ENCODE measurements around the gene C9orf43.
A peak's percentile ranks its signal among the peaks of the same experiment; 100 is the strongest.

The C9orf43 gene

DNA sequence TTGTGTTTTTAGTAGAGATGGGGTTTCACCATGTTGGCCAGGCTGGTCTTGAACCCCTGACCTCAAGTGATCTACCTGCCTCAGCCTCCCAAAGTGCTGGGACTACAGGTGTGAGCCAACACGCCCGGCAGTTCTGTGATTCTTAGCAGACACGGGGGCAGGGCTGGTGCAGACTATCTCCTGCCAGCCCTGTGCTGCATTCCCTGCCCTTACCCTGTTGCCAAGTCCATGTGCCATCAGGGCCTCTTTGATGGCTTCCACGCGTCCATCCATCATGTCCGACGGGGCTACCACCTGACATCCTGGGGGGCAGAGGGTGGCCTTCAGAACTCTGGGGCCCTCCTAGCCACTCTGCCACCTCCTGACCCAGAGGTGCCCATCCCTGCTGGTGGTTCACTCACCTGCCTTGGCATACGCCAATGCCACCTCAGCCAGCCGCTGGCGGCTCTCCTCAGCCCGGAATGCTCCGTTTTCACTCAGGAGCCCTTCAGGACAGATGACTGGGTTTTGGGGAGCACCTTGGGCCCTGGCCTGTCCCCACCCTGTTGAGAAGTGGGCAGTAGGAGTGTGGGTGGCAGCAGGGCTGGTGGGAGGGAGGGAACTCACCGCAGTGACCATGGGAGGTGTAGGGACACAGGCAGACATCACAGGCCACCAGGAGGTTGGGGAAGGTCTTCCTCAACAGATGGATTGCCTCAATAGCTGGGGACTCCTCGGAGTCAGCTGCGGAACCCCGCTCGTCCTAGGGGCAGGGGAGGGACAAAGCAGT, 20.2 kb upstream of the C9orf43 start:
- Histone ChIP-seq H3K4me1 (ENCODE audit: control insufficient read depth in 2 of 2, insufficient read depth in 1 of 2, low read depth in 1 of 2, low read length in 2 of 2) (no peaks in the 10 kb centered on the region), H3K14ac (ENCODE audit: low read length) (no peak overlapping the region), H3K4me3 (ENCODE audit: low read length in 2 of 2) (no peak overlapping the region), H3K4ac (ENCODE audit: low read length) (no peak overlapping the region), H3K79me1 (ENCODE audit: low read depth, low read length) (no peaks in the 10 kb centered on the region), H2BK15ac (ENCODE audit: low read length) (no peak overlapping the region), H3K27me3 (ENCODE audit: control insufficient read depth in 3 of 3, insufficient read depth in 3 of 3, low read depth in 1 of 3, low read length in 3 of 3) (no peaks in the 10 kb centered on the region), H3K9ac (ENCODE audit: low read depth, low read length, poor library complexity) (no peak overlapping the region), H2BK12ac (ENCODE audit: low read length) (no peak overlapping the region), H2AK5ac (ENCODE audit: low read depth, low read length) (no peak overlapping the region), H4K8ac (ENCODE audit: low read depth, low read length) (no peak overlapping the region), H3K9me3 (replicated peaks in 1 of 2; ENCODE audit: control insufficient read depth in 2 of 2, insufficient read depth in 1 of 2, low read depth in 1 of 2, low read length in 2 of 2) (no peaks in the 10 kb centered on the region), H3K4me2 (ENCODE audit: insufficient read depth, low read length, poor library complexity, severe bottlenecking) (no peak overlapping the region), H3K23ac (ENCODE audit: low read depth, low read length, poor library complexity) (no peak overlapping the region), H3K36me3 (replicated peaks in 1 of 2; ENCODE audit: control insufficient read depth in 2 of 2, insufficient read depth in 2 of 2, low read length in 2 of 2) (peaks cover 30 to 78% of the 10 kb centered on the region in 2 donors), H2BK5ac (ENCODE audit: low read length) (no peak overlapping the region), H3K18ac (ENCODE audit: low read length) (no peak overlapping the region), H3K27ac (replicated peaks; ENCODE audit: low read length) (no peak overlapping the region), H4K91ac (ENCODE audit: low read depth, low read length, poor library complexity) (no peak overlapping the region), H2BK120ac (ENCODE audit: low read depth, low read length) (no peak overlapping the region), H2AFZ (ENCODE audit: low read length) (no peak overlapping the region)
- DNase-seq (ENCODE audit: low spot score) = no peak
- no CpG with 5 or more reads among the region's 17 CpGs for WGBS, 2 donors (ENCODE audit: extremely low coverage in 2 of 2, insufficient read length in 2 of 2, insufficient replicate concordance in 1 of 2)

DNA sequence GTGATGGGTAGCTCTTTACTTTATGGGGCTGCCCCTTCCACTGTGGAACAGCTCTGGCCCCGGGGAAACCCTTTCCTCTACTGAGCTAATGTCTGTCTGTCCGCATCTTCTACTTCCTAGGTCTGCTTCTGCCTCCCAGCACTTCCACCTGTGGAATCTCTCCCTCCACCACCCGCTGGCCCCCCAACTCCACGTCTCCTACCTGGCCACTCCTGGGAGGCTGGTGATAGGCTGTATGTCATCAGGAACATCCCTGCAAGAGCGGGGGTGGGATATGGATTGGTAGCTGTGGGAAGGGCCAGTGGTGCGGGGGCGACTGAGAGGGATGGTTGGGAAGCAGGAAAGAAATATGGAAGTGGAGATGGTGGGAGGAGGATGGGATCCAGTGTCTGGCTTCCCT, 18.6 kb upstream of the C9orf43 start:
- no peak overlapping the region for H2AFZ ChIP-seq (ENCODE audit: low read length)
- H3K9me3 ChIP-seq (replicated peaks in 1 of 2; ENCODE audit: control insufficient read depth in 2 of 2, insufficient read depth in 1 of 2, low read depth in 1 of 2, low read length in 2 of 2) = no peaks in the 10 kb centered on the region
- H3K4me3 ChIP-seq (ENCODE audit: low read length in 2 of 2) = no peak overlapping the region
- no peak overlapping the region for H3K4ac ChIP-seq (ENCODE audit: low read length)
- H3K14ac ChIP-seq (ENCODE audit: low read length) = no peak overlapping the region
- H3K18ac ChIP-seq (ENCODE audit: low read length) = no peak overlapping the region
- H3K36me3 ChIP-seq (replicated peaks in 1 of 2; ENCODE audit: control insufficient read depth in 2 of 2, insufficient read depth in 2 of 2, low read length in 2 of 2) = peaks cover 30 to 72% of the 10 kb centered on the region in 2 donors
- no peaks in the 10 kb centered on the region for H3K27me3 ChIP-seq (ENCODE audit: control insufficient read depth in 3 of 3, insufficient read depth in 3 of 3, low read depth in 1 of 3, low read length in 3 of 3)
- no peak overlapping the region for H3K9ac ChIP-seq (ENCODE audit: low read depth, low read length, poor library complexity)
- no peak overlapping the region for H2BK5ac ChIP-seq (ENCODE audit: low read length)
- H2BK15ac ChIP-seq (ENCODE audit: low read length) = no peak overlapping the region
- no peaks in the 10 kb centered on the region for H3K4me1 ChIP-seq (ENCODE audit: control insufficient read depth in 2 of 2, insufficient read depth in 1 of 2, low read depth in 1 of 2, low read length in 2 of 2)
- H4K8ac ChIP-seq (ENCODE audit: low read depth, low read length) = no peak overlapping the region
- H3K4me2 ChIP-seq (ENCODE audit: insufficient read depth, low read length, poor library complexity, severe bottlenecking) = no peak overlapping the region
- H2AK5ac ChIP-seq (ENCODE audit: low read depth, low read length) = no peak overlapping the region
- H3K23ac ChIP-seq (ENCODE audit: low read depth, low read length, poor library complexity) = no peak overlapping the region
- no CpG with 5 or more reads among the region's 7 CpGs for WGBS, 2 donors (ENCODE audit: extremely low coverage in 2 of 2, insufficient read length in 2 of 2, insufficient replicate concordance in 1 of 2)
- no peak for DNase-seq (ENCODE audit: low spot score)
- H2BK12ac ChIP-seq (ENCODE audit: low read length) = no peak overlapping the region
- no peaks in the 10 kb centered on the region for H3K79me1 ChIP-seq (ENCODE audit: low read depth, low read length)
- no peak overlapping the region for H2BK120ac ChIP-seq (ENCODE audit: low read depth, low read length)
- H4K91ac ChIP-seq (ENCODE audit: low read depth, low read length, poor library complexity) = no peak overlapping the region
- H3K27ac ChIP-seq (replicated peaks; ENCODE audit: low read length) = no peak overlapping the region

DNA sequence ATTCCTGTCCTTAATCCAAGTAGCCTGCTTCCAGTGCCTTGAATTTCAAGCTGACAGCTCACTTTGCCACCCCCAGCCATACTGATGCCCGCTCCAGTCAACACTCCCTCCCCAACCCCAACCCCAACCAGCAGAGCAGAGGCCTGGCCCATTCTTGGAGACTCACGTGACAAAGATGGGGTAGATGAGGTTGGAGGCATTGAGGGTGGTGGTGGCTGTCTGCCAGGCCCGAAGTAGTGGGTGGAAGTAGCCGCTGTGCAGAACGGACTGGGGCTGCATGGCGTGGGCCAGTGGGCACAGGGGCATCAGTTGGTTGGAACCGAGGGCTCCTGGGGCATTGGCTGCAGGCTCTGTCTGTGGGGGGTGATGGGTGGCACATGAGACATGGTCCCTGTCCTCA, 17.3 kb upstream of the C9orf43 start:
- WGBS, 2 donors (ENCODE audit: extremely low coverage in 2 of 2, insufficient read length in 2 of 2, insufficient replicate concordance in 1 of 2) = no CpG with 5 or more reads among the region's 7 CpGs
- peaks cover 25 to 59% of the 10 kb centered on the region in 2 donors for H3K36me3 ChIP-seq (replicated peaks in 1 of 2; ENCODE audit: control insufficient read depth in 2 of 2, insufficient read depth in 2 of 2, low read length in 2 of 2)
- no peaks in the 10 kb centered on the region for H3K79me1 ChIP-seq (ENCODE audit: low read depth, low read length)
- H3K27me3 ChIP-seq (ENCODE audit: control insufficient read depth in 3 of 3, insufficient read depth in 3 of 3, low read depth in 1 of 3, low read length in 3 of 3) = no peaks in the 10 kb centered on the region
- H3K4ac ChIP-seq (ENCODE audit: low read length) = no peak overlapping the region
- no peak for DNase-seq (ENCODE audit: low spot score)
- no peak overlapping the region for H3K14ac ChIP-seq (ENCODE audit: low read length)
- H3K27ac ChIP-seq (replicated peaks; ENCODE audit: low read length) = no peak overlapping the region
- H2BK12ac ChIP-seq (ENCODE audit: low read length) = no peak overlapping the region
- H3K18ac ChIP-seq (ENCODE audit: low read length) = no peak overlapping the region
- no peak overlapping the region for H4K8ac ChIP-seq (ENCODE audit: low read depth, low read length)
- no peak overlapping the region for H3K9ac ChIP-seq (ENCODE audit: low read depth, low read length, poor library complexity)
- no peaks in the 10 kb centered on the region for H3K4me1 ChIP-seq (ENCODE audit: control insufficient read depth in 2 of 2, insufficient read depth in 1 of 2, low read depth in 1 of 2, low read length in 2 of 2)
- H4K91ac ChIP-seq (ENCODE audit: low read depth, low read length, poor library complexity) = no peak overlapping the region
- H3K4me2 ChIP-seq (ENCODE audit: insufficient read depth, low read length, poor library complexity, severe bottlenecking) = no peak overlapping the region
- no peak overlapping the region for H3K4me3 ChIP-seq (ENCODE audit: low read length in 2 of 2)
- H2BK5ac ChIP-seq (ENCODE audit: low read length) = no peak overlapping the region
- H3K23ac ChIP-seq (ENCODE audit: low read depth, low read length, poor library complexity) = peak overlapping the region; percentile 38
- no peak overlapping the region for H2BK15ac ChIP-seq (ENCODE audit: low read length)
- H2AFZ ChIP-seq (ENCODE audit: low read length) = no peak overlapping the region
- no peak overlapping the region for H2AK5ac ChIP-seq (ENCODE audit: low read depth, low read length)
- no peak overlapping the region for H2BK120ac ChIP-seq (ENCODE audit: low read depth, low read length)
- H3K9me3 ChIP-seq (replicated peaks in 1 of 2; ENCODE audit: control insufficient read depth in 2 of 2, insufficient read depth in 1 of 2, low read depth in 1 of 2, low read length in 2 of 2) = no peaks in the 10 kb centered on the region

DNA sequence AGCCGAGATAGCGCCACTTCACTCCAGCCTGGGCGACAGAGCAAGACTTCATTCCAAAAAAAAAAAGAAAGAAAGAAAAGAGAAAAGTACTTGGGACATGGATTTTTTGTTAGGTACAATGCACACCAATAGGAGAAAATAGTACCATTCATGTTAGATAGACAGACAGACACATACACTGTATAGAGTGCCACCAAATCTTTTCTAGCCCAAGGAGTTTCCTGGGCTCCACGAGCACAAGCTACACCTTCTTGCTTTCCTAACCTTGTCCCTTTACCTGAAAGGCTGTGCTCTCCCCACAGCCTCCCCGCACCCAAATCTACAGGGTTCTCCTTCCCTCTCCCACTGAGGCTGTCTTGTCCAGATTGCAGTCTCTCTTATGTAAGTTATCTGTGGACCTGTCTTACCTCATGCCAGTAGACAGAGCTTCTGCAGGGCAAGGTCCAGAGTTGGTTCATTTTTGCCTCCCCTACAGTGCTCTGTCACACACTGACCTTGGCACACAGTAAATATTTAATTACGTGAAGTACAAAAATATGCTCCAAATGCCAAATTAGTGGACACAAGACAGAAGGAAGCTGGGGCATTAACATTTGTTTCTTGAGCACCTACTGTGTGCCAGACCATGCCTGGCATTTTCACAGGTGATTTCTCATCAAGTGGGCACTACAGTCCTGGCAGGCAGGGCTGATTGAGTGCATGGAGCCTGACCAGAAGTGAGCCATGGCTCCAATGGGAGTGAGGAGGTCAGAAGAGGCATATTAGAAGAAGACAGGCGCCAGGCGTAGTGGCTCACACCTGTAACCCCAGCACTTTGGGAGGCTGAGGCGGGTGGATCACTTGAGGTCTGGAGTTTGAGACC, 15.3 kb upstream of the C9orf43 start:
- no peak overlapping the region for H2AFZ ChIP-seq (ENCODE audit: low read length)
- peak overlapping the region in 1 of 2 donors; percentile 43 for H3K4me3 ChIP-seq (ENCODE audit: low read length in 2 of 2)
- H2BK5ac ChIP-seq (ENCODE audit: low read length) = no peak overlapping the region
- H2BK120ac ChIP-seq (ENCODE audit: low read depth, low read length) = no peak overlapping the region
- H3K4me1 ChIP-seq (ENCODE audit: control insufficient read depth in 2 of 2, insufficient read depth in 1 of 2, low read depth in 1 of 2, low read length in 2 of 2) = peaks cover 0 to 3% of the 10 kb centered on the region in 2 donors
- H4K8ac ChIP-seq (ENCODE audit: low read depth, low read length) = no peak overlapping the region
- H3K9me3 ChIP-seq (replicated peaks in 1 of 2; ENCODE audit: control insufficient read depth in 2 of 2, insufficient read depth in 1 of 2, low read depth in 1 of 2, low read length in 2 of 2) = no peaks in the 10 kb centered on the region
- no peaks in the 10 kb centered on the region for H3K27me3 ChIP-seq (ENCODE audit: control insufficient read depth in 3 of 3, insufficient read depth in 3 of 3, low read depth in 1 of 3, low read length in 3 of 3)
- peaks cover 13 to 41% of the 10 kb centered on the region in 2 donors for H3K36me3 ChIP-seq (replicated peaks in 1 of 2; ENCODE audit: control insufficient read depth in 2 of 2, insufficient read depth in 2 of 2, low read length in 2 of 2)
- H3K27ac ChIP-seq (replicated peaks; ENCODE audit: low read length) = no peak overlapping the region
- no CpG with 5 or more reads among the region's 9 CpGs for whole genome bisulfite sequencing, 2 donors (ENCODE audit: extremely low coverage in 2 of 2, insufficient read length in 2 of 2, insufficient replicate concordance in 1 of 2)
- H2BK12ac ChIP-seq (ENCODE audit: low read length) = no peak overlapping the region
- no peak overlapping the region for H3K4me2 ChIP-seq (ENCODE audit: insufficient read depth, low read length, poor library complexity, severe bottlenecking)
- no peak for DNase-seq (ENCODE audit: low spot score)
- H3K79me1 ChIP-seq (ENCODE audit: low read depth, low read length) = no peaks in the 10 kb centered on the region
- H3K23ac ChIP-seq (ENCODE audit: low read depth, low read length, poor library complexity) = no peak overlapping the region
- H2BK15ac ChIP-seq (ENCODE audit: low read length) = no peak overlapping the region
- no peak overlapping the region for H4K91ac ChIP-seq (ENCODE audit: low read depth, low read length, poor library complexity)
- no peak overlapping the region for H3K9ac ChIP-seq (ENCODE audit: low read depth, low read length, poor library complexity)
- H2AK5ac ChIP-seq (ENCODE audit: low read depth, low read length) = no peak overlapping the region
- no peak overlapping the region for H3K14ac ChIP-seq (ENCODE audit: low read length)
- H3K4ac ChIP-seq (ENCODE audit: low read length) = no peak overlapping the region
- no peak overlapping the region for H3K18ac ChIP-seq (ENCODE audit: low read length)
